ENCODE measurements around the gene RAB3GAP2.

- TF ChIP-seq, protein P1, sequence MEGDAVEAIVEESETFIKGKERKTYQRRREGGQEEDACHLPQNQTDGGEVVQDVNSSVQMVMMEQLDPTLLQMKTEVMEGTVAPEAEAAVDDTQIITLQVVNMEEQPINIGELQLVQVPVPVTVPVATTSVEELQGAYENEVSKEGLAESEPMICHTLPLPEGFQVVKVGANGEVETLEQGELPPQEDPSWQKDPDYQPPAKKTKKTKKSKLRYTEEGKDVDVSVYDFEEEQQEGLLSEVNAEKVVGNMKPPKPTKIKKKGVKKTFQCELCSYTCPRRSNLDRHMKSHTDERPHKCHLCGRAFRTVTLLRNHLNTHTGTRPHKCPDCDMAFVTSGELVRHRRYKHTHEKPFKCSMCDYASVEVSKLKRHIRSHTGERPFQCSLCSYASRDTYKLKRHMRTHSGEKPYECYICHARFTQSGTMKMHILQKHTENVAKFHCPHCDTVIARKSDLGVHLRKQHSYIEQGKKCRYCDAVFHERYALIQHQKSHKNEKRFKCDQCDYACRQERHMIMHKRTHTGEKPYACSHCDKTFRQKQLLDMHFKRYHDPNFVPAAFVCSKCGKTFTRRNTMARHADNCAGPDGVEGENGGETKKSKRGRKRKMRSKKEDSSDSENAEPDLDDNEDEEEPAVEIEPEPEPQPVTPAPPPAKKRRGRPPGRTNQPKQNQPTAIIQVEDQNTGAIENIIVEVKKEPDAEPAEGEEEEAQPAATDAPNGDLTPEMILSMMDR (conservative IDR thresholded peaks at IDR 0.05): no peak
- no peak for TF ChIP-seq ZFX (IDR thresholded peaks at IDR 0.05)
Observed at GRCh38 chr1:220221269-220221668, 51.0 kb downstream of the RAB3GAP2 start.
